ENCODE results near the gene RSPH10B2. TPM values are rescaled to one million over a fixed set of nuclear protein-coding genes. Genes with fewer than 3 reads are reported as not detected.
A peak's percentile ranks its signal among the peaks of the same experiment; 100 is the strongest.
"Not testable (repeated sequence)": the region's sequence is repeated elsewhere in the genome, so short reads cannot be mapped to it uniquely, and the experiment has no call there.

RSPH10B2 gene
- total RNA-seq, 1 donor from 2014 or later = 0.38 TPM

GRCh38 chr7:6794276-6794675, 40.4 kb downstream of the RSPH10B2 start:
- not testable (repeated sequence) for H3K27me3 Mint-ChIP-seq (ENCODE audit: unreplicated experiment); H3K4me1 Mint-ChIP-seq (ENCODE audit: unreplicated experiment); H3K4me3 Mint-ChIP-seq (ENCODE audit: unreplicated experiment); H3K9me3 Mint-ChIP-seq (ENCODE audit: unreplicated experiment); DNase-seq (ENCODE audit: extremely low spot score, unreplicated experiment); H3K36me3 Mint-ChIP-seq (ENCODE audit: unreplicated experiment)
- H3K27ac Mint-ChIP-seq (ENCODE audit: unreplicated experiment) = peak overlapping the region; percentile 52

GRCh38 chr7:6797218-6797617, 43.3 kb downstream of the RSPH10B2 start:
- H3K27me3 Mint-ChIP-seq (ENCODE audit: unreplicated experiment); H3K4me1 Mint-ChIP-seq (ENCODE audit: unreplicated experiment): not testable (repeated sequence)

GRCh38 chr7:6798047-6798446, 44.1 kb downstream of the RSPH10B2 start:
- H3K4me3 Mint-ChIP-seq (ENCODE audit: unreplicated experiment); H3K9me3 Mint-ChIP-seq (ENCODE audit: unreplicated experiment); H3K36me3 Mint-ChIP-seq (ENCODE audit: unreplicated experiment); DNase-seq (ENCODE audit: extremely low spot score, unreplicated experiment); H3K27ac Mint-ChIP-seq (ENCODE audit: unreplicated experiment); H3K4me1 Mint-ChIP-seq (ENCODE audit: unreplicated experiment); H3K27me3 Mint-ChIP-seq (ENCODE audit: unreplicated experiment): not testable (repeated sequence)

More at GRCh38 chr7:6797218-6797617, 43.3 kb downstream of the RSPH10B2 start:
- not testable (repeated sequence) for H3K27ac Mint-ChIP-seq (ENCODE audit: unreplicated experiment); H3K9me3 Mint-ChIP-seq (ENCODE audit: unreplicated experiment); H3K36me3 Mint-ChIP-seq (ENCODE audit: unreplicated experiment); H3K4me3 Mint-ChIP-seq (ENCODE audit: unreplicated experiment); DNase-seq (ENCODE audit: extremely low spot score, unreplicated experiment)

- H3K36me3 Mint-ChIP-seq (ENCODE audit: unreplicated experiment); H3K4me3 Mint-ChIP-seq (ENCODE audit: unreplicated experiment); H3K9me3 Mint-ChIP-seq (ENCODE audit: unreplicated experiment); H3K27me3 Mint-ChIP-seq (ENCODE audit: unreplicated experiment); H3K27ac Mint-ChIP-seq (ENCODE audit: unreplicated experiment); H3K4me1 Mint-ChIP-seq (ENCODE audit: unreplicated experiment); DNase-seq (ENCODE audit: extremely low spot score, unreplicated experiment): not testable (repeated sequence)
These were observed 46.0 kb downstream of the RSPH10B2 start for GRCh38 chr7:6799887-6800286.

GRCh38 chr7:6800331-6800730, 46.4 kb downstream of the RSPH10B2 start:
- not testable (repeated sequence) for H3K4me3 Mint-ChIP-seq (ENCODE audit: unreplicated experiment); H3K27me3 Mint-ChIP-seq (ENCODE audit: unreplicated experiment); H3K36me3 Mint-ChIP-seq (ENCODE audit: unreplicated experiment); DNase-seq (ENCODE audit: extremely low spot score, unreplicated experiment); H3K4me1 Mint-ChIP-seq (ENCODE audit: unreplicated experiment); H3K27ac Mint-ChIP-seq (ENCODE audit: unreplicated experiment); H3K9me3 Mint-ChIP-seq (ENCODE audit: unreplicated experiment)

- H3K36me3 Mint-ChIP-seq (ENCODE audit: unreplicated experiment); H3K9me3 Mint-ChIP-seq (ENCODE audit: unreplicated experiment); H3K4me1 Mint-ChIP-seq (ENCODE audit: unreplicated experiment); H3K4me3 Mint-ChIP-seq (ENCODE audit: unreplicated experiment); H3K27ac Mint-ChIP-seq (ENCODE audit: unreplicated experiment); H3K27me3 Mint-ChIP-seq (ENCODE audit: unreplicated experiment); DNase-seq (ENCODE audit: extremely low spot score, unreplicated experiment): not testable (repeated sequence)
These were observed 53.6 kb downstream of the RSPH10B2 start for GRCh38 chr7:6807393-6807918.

- not testable (repeated sequence) for H3K4me3 Mint-ChIP-seq (ENCODE audit: unreplicated experiment); H3K27me3 Mint-ChIP-seq (ENCODE audit: unreplicated experiment); H3K27ac Mint-ChIP-seq (ENCODE audit: unreplicated experiment); H3K9me3 Mint-ChIP-seq (ENCODE audit: unreplicated experiment); DNase-seq (ENCODE audit: extremely low spot score, unreplicated experiment); H3K36me3 Mint-ChIP-seq (ENCODE audit: unreplicated experiment); H3K4me1 Mint-ChIP-seq (ENCODE audit: unreplicated experiment)
These were observed 54.1 kb downstream of the RSPH10B2 start for GRCh38 chr7:6807959-6808358.

- DNase-seq (ENCODE audit: extremely low spot score, unreplicated experiment); H3K4me1 Mint-ChIP-seq (ENCODE audit: unreplicated experiment); H3K4me3 Mint-ChIP-seq (ENCODE audit: unreplicated experiment); H3K27ac Mint-ChIP-seq (ENCODE audit: unreplicated experiment); H3K9me3 Mint-ChIP-seq (ENCODE audit: unreplicated experiment); H3K36me3 Mint-ChIP-seq (ENCODE audit: unreplicated experiment); H3K27me3 Mint-ChIP-seq (ENCODE audit: unreplicated experiment): not testable (repeated sequence)
These were observed 59.1 kb downstream of the RSPH10B2 start for GRCh38 chr7:6813011-6813410.

GRCh38 chr7:6815470-6815869, 61.6 kb downstream of the RSPH10B2 start:
- not testable (repeated sequence) for H3K9me3 Mint-ChIP-seq (ENCODE audit: unreplicated experiment); H3K27me3 Mint-ChIP-seq (ENCODE audit: unreplicated experiment); H3K4me1 Mint-ChIP-seq (ENCODE audit: unreplicated experiment); DNase-seq (ENCODE audit: extremely low spot score, unreplicated experiment); H3K4me3 Mint-ChIP-seq (ENCODE audit: unreplicated experiment); H3K27ac Mint-ChIP-seq (ENCODE audit: unreplicated experiment)
- peaks cover 15% of the 10 kb centered on the region for H3K36me3 Mint-ChIP-seq (ENCODE audit: unreplicated experiment)

- DNase-seq (ENCODE audit: extremely low spot score, unreplicated experiment); H3K27ac Mint-ChIP-seq (ENCODE audit: unreplicated experiment); H3K27me3 Mint-ChIP-seq (ENCODE audit: unreplicated experiment); H3K4me3 Mint-ChIP-seq (ENCODE audit: unreplicated experiment); H3K9me3 Mint-ChIP-seq (ENCODE audit: unreplicated experiment); H3K4me1 Mint-ChIP-seq (ENCODE audit: unreplicated experiment): not testable (repeated sequence)
- H3K36me3 Mint-ChIP-seq (ENCODE audit: unreplicated experiment) = peaks cover 18% of the 10 kb centered on the region
These were observed 67.7 kb downstream of the RSPH10B2 start for GRCh38 chr7:6821622-6822021.

GRCh38 chr7:6825236-6826125, 71.6 kb downstream of the RSPH10B2 start:
- H3K27ac Mint-ChIP-seq (ENCODE audit: unreplicated experiment); H3K36me3 Mint-ChIP-seq (ENCODE audit: unreplicated experiment): not testable (repeated sequence)

More at GRCh38 chr7:6825236-6826125, 71.6 kb downstream of the RSPH10B2 start:
- H3K9me3 Mint-ChIP-seq (ENCODE audit: unreplicated experiment); DNase-seq (ENCODE audit: extremely low spot score, unreplicated experiment); H3K27me3 Mint-ChIP-seq (ENCODE audit: unreplicated experiment): not testable (repeated sequence)
- peak overlapping the region; percentile 72 for H3K4me3 Mint-ChIP-seq (ENCODE audit: unreplicated experiment)
- peaks cover 10% of the 10 kb centered on the region for H3K4me1 Mint-ChIP-seq (ENCODE audit: unreplicated experiment)

Data from osteocyte (in vitro differentiated cells).